Neural cell (in vitro differentiated cells): Measurements from ENCODE around the gene PLA2G1B.

ENCODE experiments used
- EZH2 ChIP-seq: fragments of 200-600, 300-800 bp; shearing (Covaris generic), sonication (generic); IDR thresholded peaks from 2 replicates; pipeline ENCODE4 v1.6.1; 2014; ENCODE audit warnings: antibody characterized with exemption, low read length, borderline replicate concordance, mild to moderate bottlenecking; ENCODE audit not compliant: insufficient read depth, poor library complexity, severe bottlenecking
- POLR2AphosphoS5 ChIP-seq: IDR thresholded peaks from 2 replicates; pipeline ENCODE4 v1.6.1; 2012
- RAD21 ChIP-seq: fragments of 450-650 bp; conservative IDR thresholded peaks from 2 replicates; pipeline ENCODE4 v1.6.1; 2014; ENCODE audit warnings: antibody characterized with exemption, mild to moderate bottlenecking, moderate library complexity
- REST ChIP-seq: IDR thresholded peaks from 2 replicates; pipeline ENCODE4 v1.6.1; 2012; ENCODE audit warnings: borderline replicate concordance
- TF ChIP-seq, protein P1 (sequence below): fragments of 450-650 bp; IDR thresholded peaks from 2 replicates; pipeline ENCODE4 v1.5.1; 2014; ENCODE audit warnings: antibody characterized with exemption, mild to moderate bottlenecking, moderate library complexity; ENCODE audit not compliant: poor library complexity, severe bottlenecking

GRCh38 chr12:120323772-120324171 is 3.8 kb downstream of the PLA2G1B start:
- TF ChIP-seq, protein P1, sequence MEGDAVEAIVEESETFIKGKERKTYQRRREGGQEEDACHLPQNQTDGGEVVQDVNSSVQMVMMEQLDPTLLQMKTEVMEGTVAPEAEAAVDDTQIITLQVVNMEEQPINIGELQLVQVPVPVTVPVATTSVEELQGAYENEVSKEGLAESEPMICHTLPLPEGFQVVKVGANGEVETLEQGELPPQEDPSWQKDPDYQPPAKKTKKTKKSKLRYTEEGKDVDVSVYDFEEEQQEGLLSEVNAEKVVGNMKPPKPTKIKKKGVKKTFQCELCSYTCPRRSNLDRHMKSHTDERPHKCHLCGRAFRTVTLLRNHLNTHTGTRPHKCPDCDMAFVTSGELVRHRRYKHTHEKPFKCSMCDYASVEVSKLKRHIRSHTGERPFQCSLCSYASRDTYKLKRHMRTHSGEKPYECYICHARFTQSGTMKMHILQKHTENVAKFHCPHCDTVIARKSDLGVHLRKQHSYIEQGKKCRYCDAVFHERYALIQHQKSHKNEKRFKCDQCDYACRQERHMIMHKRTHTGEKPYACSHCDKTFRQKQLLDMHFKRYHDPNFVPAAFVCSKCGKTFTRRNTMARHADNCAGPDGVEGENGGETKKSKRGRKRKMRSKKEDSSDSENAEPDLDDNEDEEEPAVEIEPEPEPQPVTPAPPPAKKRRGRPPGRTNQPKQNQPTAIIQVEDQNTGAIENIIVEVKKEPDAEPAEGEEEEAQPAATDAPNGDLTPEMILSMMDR = no peak
- TF ChIP-seq POLR2AphosphoS5 (no peak), EZH2 (no peak), RAD21 (no peak), REST (no peak)
